SK-N-SH (cell line): Measurements from ENCODE around the gene VWA5B1. TPM values are rescaled to one million over a fixed set of nuclear protein-coding genes. Genes with fewer than 3 reads are reported as not detected.

Experiments
- CTCF ChIA-PET: fragments of 300-600, 350-600 bp; formaldehyde crosslinking; extraction: SDS; loops from one replicate; lab custom pipeline; 2021; lab: Yijun Ruan, JAX
- POLR2A ChIA-PET: fragments of 350-600 bp; sonication (Branson Sonifier 250); formaldehyde crosslinking; extraction: SDS; loops from one replicate; lab custom pipeline; 2020; ENCODE audit warnings: antibody characterized with exemption, inconsistent platforms; lab: Yijun Ruan, JAX
- DNase-seq: peaks from one replicate; pipeline ENCODE4 v3.0.0; 2012
- H2AFZ ChIP-seq: fragments of 200-600 bp; sonication (generic); 2 replicates; pipeline ENCODE4 v1.8.1; 2016; ENCODE audit warnings: antibody characterized with exemption, mild to moderate bottlenecking, low read depth
- H3F3A ChIP-seq: fragments of 200-600 bp; sonication (generic); replicated peaks from 2 replicates; pipeline ENCODE3; 2016; ENCODE audit warnings: antibody characterized with exemption, mild to moderate bottlenecking; ENCODE audit not compliant: insufficient read depth
- H3K27ac ChIP-seq, 2 experiments: fragments of 200-500 bp in 1 of 2; fragments of 200-600 bp in 1 of 2; sonication (Bioruptor generic) in 1 of 2; sonication (generic), shearing (Covaris generic) in 1 of 2; 2 replicates each; pipeline versions ENCODE4 v1.5.1 to v1.6.1; 2014 to 2016; ENCODE audit warnings: low read depth in 2 of 2, inconsistent platforms in 1 of 2, low read length in 1 of 2, mild to moderate bottlenecking in 1 of 2, mixed read lengths in 1 of 2
- H3K27me3 ChIP-seq: fragments of 200-600 bp; sonication (generic), shearing (Covaris generic); 2 replicates; pipeline ENCODE4 v1.6.1; 2016; ENCODE audit warnings: mixed run types; ENCODE audit not compliant: insufficient read depth
- H3K36me3 ChIP-seq, 2 experiments: fragments of 200-500 bp in 1 of 2; fragments of 200-600 bp in 1 of 2; sonication (Bioruptor generic) in 1 of 2; sonication (generic) in 1 of 2; replicated peaks in 1 of 2; 2 replicates each; pipeline versions ENCODE3 to v1.5.1; 2014 to 2016; ENCODE audit warnings: low read length in 1 of 2, mild to moderate bottlenecking in 1 of 2; ENCODE audit not compliant: insufficient read depth in 2 of 2, control insufficient read depth in 1 of 2
- H3K4me1 ChIP-seq, 2 experiments: fragments of 200-500 bp in 1 of 2; fragments of 200-600 bp in 1 of 2; sonication (Bioruptor generic) in 1 of 2; sonication (generic), shearing (Covaris generic) in 1 of 2; 2 replicates each; pipeline versions ENCODE4 v1.5.1 to v1.6.1; 2014 to 2016; ENCODE audit warnings: low read depth in 1 of 2, low read length in 1 of 2, mixed run types in 1 of 2; ENCODE audit not compliant: insufficient read depth in 2 of 2, control insufficient read depth in 1 of 2
- H3K4me2 ChIP-seq: fragments of 200-600 bp; sonication (generic), shearing (Covaris generic); 2 replicates; pipeline ENCODE4 v1.6.1; 2017; ENCODE audit warnings: mixed run types
- H3K4me3 ChIP-seq, 2 experiments: fragments of 200-500 bp in 1 of 2; fragments of 200-600 bp in 1 of 2; sonication (Bioruptor generic) in 1 of 2; sonication (generic), shearing (Covaris generic) in 1 of 2; 2 replicates each; pipeline versions ENCODE4 v1.5.1 to v1.8.1; 2014 to 2016; ENCODE audit warnings: low read depth in 2 of 2, inconsistent platforms in 1 of 2, low read length in 1 of 2, mild to moderate bottlenecking in 1 of 2, mixed read lengths in 1 of 2, moderate library complexity in 1 of 2
- H3K79me2 ChIP-seq: fragments of 200-600 bp; sonication (generic); 2 replicates; pipeline ENCODE4 v1.8.1; 2017; ENCODE audit warnings: mild to moderate bottlenecking; ENCODE audit not compliant: insufficient read depth
- H3K9ac ChIP-seq: fragments of 200-600 bp; sonication (generic); 2 replicates; pipeline ENCODE4 v1.6.1; 2017; ENCODE audit warnings: mixed run types
- H3K9me2 ChIP-seq: fragments of 200-600 bp; sonication (generic); 2 replicates; pipeline ENCODE4 v1.6.1; 2017; ENCODE audit warnings: mixed run types
- H3K9me3 ChIP-seq: fragments of 200-600 bp; sonication (generic); 2 replicates; pipeline ENCODE4 v1.6.1; 2017; ENCODE audit warnings: mixed run types, mild to moderate bottlenecking, moderate library complexity
- H4K20me1 ChIP-seq: fragments of 200-600 bp; sonication (generic); 2 replicates; pipeline ENCODE4 v1.6.1; 2017; ENCODE audit warnings: mild to moderate bottlenecking, mixed run types; ENCODE audit not compliant: insufficient read depth
- ELF1 ChIP-seq: IDR thresholded peaks from 2 replicates; pipeline ENCODE4 v1.4.0; 2012
- EP300 ChIP-seq, 2 experiments: IDR thresholded peaks; 2 replicates each; pipeline versions ENCODE4 v1.4.0 to v1.6.1; 2012; ENCODE audit warnings: borderline replicate concordance in 1 of 2, low read depth in 1 of 2, low read length in 1 of 2
- FOXJ3 ChIP-seq: sonication (generic); formaldehyde crosslinking; IDR thresholded peaks from 2 replicates; pipeline ENCODE4 v1.5.1; 2020; ENCODE audit warnings: mild to moderate bottlenecking, missing genetic modification reagents
- FOXM1 ChIP-seq: IDR thresholded peaks from 2 replicates; pipeline ENCODE4 v1.4.0; 2012; ENCODE audit warnings: low read depth, mild to moderate bottlenecking
- GATA2 ChIP-seq: sonication (generic); formaldehyde crosslinking; IDR thresholded peaks from 2 replicates; pipeline ENCODE4 v1.5.0; 2020; ENCODE audit warnings: mild to moderate bottlenecking, missing genetic modification reagents
- JUND ChIP-seq: IDR thresholded peaks from 2 replicates; pipeline ENCODE4 v1.4.0; 2012
- MEF2A ChIP-seq: IDR thresholded peaks from 2 replicates; pipeline ENCODE4 v1.4.0; 2012; ENCODE audit warnings: low read depth, borderline replicate concordance
- POLR2AphosphoS5 ChIP-seq: IDR thresholded peaks from 2 replicates; pipeline ENCODE4 v1.6.1; 2012; ENCODE audit warnings: low read depth, low read length
- TAF1 ChIP-seq: IDR thresholded peaks from 2 replicates; pipeline ENCODE4 v1.6.1; 2012; ENCODE audit warnings: low read depth, mild to moderate bottlenecking, low read length, moderate library complexity, borderline replicate concordance
- USF2 ChIP-seq: fragments of 150-350 bp; IDR thresholded peaks from 2 replicates; pipeline ENCODE4 v1.6.1; 2017; ENCODE audit warnings: antibody characterized with exemption, low read length, low read depth, borderline replicate concordance
- YY1 ChIP-seq: IDR thresholded peaks from 2 replicates; pipeline ENCODE4 v1.4.0; 2012; ENCODE audit warnings: low read depth, mild to moderate bottlenecking
- WGBS: methylation state at CpG from one replicate; pipeline ENCODE4 v1.1.6; 2017; ENCODE audit warnings: low lambda C conversion rate; 5-methylcytosine and 5-hydroxymethylcytosine counted together
- polyA plus RNA-seq, 3 experiments: library from polyadenylated mRNA; depleted of rRNA; stranded (reverse); fragments of >200 nt; gene quantifications; 2 replicates each; pipeline ENCODE4 v1.2.3, GENCODE V29; 2012
- TF ChIP-seq, protein P1 (sequence below): fragments of 150-350 bp; IDR thresholded peaks from 2 replicates; pipeline ENCODE4 v1.6.1; 2016; ENCODE audit warnings: mild to moderate bottlenecking, low read depth, low read length
- TF ChIP-seq, protein P2 (sequence below): IDR thresholded peaks from 2 replicates; pipeline ENCODE4; 2012
- TF ChIP-seq, protein P3 (sequence below): IDR thresholded peaks from 2 replicates; pipeline ENCODE4 v1.4.0; 2012; ENCODE audit warnings: low read depth, borderline replicate concordance
- TF ChIP-seq, protein P4 (sequence below): IDR thresholded peaks from 2 replicates; pipeline ENCODE4 v1.4.0; 2012; ENCODE audit warnings: low read depth

VWA5B1 gene
- polyA plus RNA-seq, 1 of the 3 experiments (the other 2 are of a cell fraction), result not detected

GRCh38 chr1:20312310-20312709 lies 21.6 kb downstream of the VWA5B1 start:
- Histone ChIP-seq H4K20me1 (no peaks in the 10 kb centered on the region), H2AFZ (no peak overlapping the region), H3K79me2 (no peaks in the 10 kb centered on the region), H3K27me3 (no peaks in the 10 kb centered on the region; the same call in 1 of the 2 replicates), H3K9me3 (no peaks in the 10 kb centered on the region), H3K9me2 (no peaks in the 10 kb centered on the region), H3K4me3 (no peak overlapping the region), H3K9ac (no peak overlapping the region), H3K4me1 (peaks cover 0 to 18% of the 10 kb centered on the region in 2 experiments; a peak in 1 of 4 replicates), H3K27ac (no peak overlapping the region), H3F3A (no peaks in the 10 kb centered on the region), H3K36me3 (no peaks in the 10 kb centered on the region), H3K4me2 (no peak overlapping the region)
- ChIA-PET POLR2A (no interaction called here), CTCF (interaction anchor here (1.0 to 1.3 kb wide), 3 partner anchors 13 to 50 kb away, joined by 3 read pairs; no protein-coding TSS in a partner anchor)
- no peak for DNase-seq
- WGBS, result 50% methylated on average over 2 of the region's 3 CpGs
- TF ChIP-seq FOXJ3 (CRISPR knock-in tag), result no peak
- TF ChIP-seq POLR2AphosphoS5, result no peak
- TF ChIP-seq, protein P1, sequence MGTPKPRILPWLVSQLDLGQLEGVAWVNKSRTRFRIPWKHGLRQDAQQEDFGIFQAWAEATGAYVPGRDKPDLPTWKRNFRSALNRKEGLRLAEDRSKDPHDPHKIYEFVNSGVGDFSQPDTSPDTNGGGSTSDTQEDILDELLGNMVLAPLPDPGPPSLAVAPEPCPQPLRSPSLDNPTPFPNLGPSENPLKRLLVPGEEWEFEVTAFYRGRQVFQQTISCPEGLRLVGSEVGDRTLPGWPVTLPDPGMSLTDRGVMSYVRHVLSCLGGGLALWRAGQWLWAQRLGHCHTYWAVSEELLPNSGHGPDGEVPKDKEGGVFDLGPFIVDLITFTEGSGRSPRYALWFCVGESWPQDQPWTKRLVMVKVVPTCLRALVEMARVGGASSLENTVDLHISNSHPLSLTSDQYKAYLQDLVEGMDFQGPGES, result no peak
- no peak for TF ChIP-seq EP300 (IDR thresholded peaks at IDR 0.05; ENCODE audit: borderline replicate concordance in 1 of 2, low read depth in 1 of 2, low read length in 1 of 2)
- no peak for TF ChIP-seq TAF1
- TF ChIP-seq YY1, result no peak
- TF ChIP-seq JUND, result no peak
- TF ChIP-seq, protein P2, sequence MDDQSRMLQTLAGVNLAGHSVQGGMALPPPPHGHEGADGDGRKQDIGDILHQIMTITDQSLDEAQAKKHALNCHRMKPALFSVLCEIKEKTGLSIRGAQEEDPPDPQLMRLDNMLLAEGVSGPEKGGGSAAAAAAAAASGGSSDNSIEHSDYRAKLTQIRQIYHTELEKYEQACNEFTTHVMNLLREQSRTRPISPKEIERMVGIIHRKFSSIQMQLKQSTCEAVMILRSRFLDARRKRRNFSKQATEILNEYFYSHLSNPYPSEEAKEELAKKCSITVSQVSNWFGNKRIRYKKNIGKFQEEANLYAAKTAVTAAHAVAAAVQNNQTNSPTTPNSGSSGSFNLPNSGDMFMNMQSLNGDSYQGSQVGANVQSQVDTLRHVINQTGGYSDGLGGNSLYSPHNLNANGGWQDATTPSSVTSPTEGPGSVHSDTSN, result no peak
- TF ChIP-seq, protein P3, sequence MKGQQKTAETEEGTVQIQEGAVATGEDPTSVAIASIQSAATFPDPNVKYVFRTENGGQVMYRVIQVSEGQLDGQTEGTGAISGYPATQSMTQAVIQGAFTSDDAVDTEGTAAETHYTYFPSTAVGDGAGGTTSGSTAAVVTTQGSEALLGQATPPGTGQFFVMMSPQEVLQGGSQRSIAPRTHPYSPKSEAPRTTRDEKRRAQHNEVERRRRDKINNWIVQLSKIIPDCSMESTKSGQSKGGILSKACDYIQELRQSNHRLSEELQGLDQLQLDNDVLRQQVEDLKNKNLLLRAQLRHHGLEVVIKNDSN, result no peak
- TF ChIP-seq USF2, result no peak
- no peak for TF ChIP-seq GATA2 (CRISPR knock-in tag)
- TF ChIP-seq, protein P4, sequence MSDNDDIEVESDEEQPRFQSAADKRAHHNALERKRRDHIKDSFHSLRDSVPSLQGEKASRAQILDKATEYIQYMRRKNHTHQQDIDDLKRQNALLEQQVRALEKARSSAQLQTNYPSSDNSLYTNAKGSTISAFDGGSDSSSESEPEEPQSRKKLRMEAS, result no peak
- TF ChIP-seq MEF2A, result no peak
- no peak for TF ChIP-seq ELF1
- TF ChIP-seq FOXM1, result no peak
